ENCODE results near the gene MAPT. TPM values are rescaled to one million over a fixed set of nuclear protein-coding genes. Genes with fewer than 3 reads are reported as not detected.

Gene MAPT
- polyA plus RNA-seq, 1 experiment: 0.16 TPM

GRCh38 chr17:46007461-46007965, 113.2 kb downstream of the MAPT start:
- ChIA-PET POLR2A (no interaction called here), CTCF (interaction anchor here (1.0 kb wide), 1 partner anchor 28 kb away, joined by 5 read pairs; no protein-coding TSS in a partner anchor)
- no peak for DNase-seq (ENCODE audit: low read depth)
- no peak for TF ChIP-seq CTCF (IDR thresholded peaks at IDR 0.05; ENCODE audit: insufficient read depth, low read depth, low read length)
- H3K36me3 ChIP-seq (ENCODE audit: control insufficient read depth, insufficient read depth, low read length): no peaks in the 10 kb centered on the region
- H3K27me3 ChIP-seq (ENCODE audit: control insufficient read depth, insufficient read depth, low read length): no peaks in the 10 kb centered on the region
- no peak overlapping the region for H3K4me3 ChIP-seq (ENCODE audit: low read depth, low read length)

- ChIA-PET CTCF (no interaction called here), POLR2A (no interaction called here)
- TF ChIP-seq CTCF (IDR thresholded peaks at IDR 0.05; ENCODE audit: insufficient read depth, low read depth, low read length): no peak
- Histone ChIP-seq H3K4me3 (ENCODE audit: low read depth, low read length) (no peak overlapping the region), H3K27me3 (ENCODE audit: control insufficient read depth, insufficient read depth, low read length) (no peaks in the 10 kb centered on the region), H3K36me3 (ENCODE audit: control insufficient read depth, insufficient read depth, low read length) (no peaks in the 10 kb centered on the region)
- DNase-seq (ENCODE audit: low read depth): no peak
Observed at GRCh38 chr17:46008591-46008990, 114.2 kb downstream of the MAPT start.

GRCh38 chr17:46009681-46010596, 115.6 kb downstream of the MAPT start:
- H3K36me3 ChIP-seq (ENCODE audit: control insufficient read depth, insufficient read depth, low read length): no peaks in the 10 kb centered on the region
- no peak for DNase-seq (ENCODE audit: low read depth)
- ChIA-PET POLR2A (no interaction called here), CTCF (interaction anchor here (0.7 to 1.4 kb wide), 4 partner anchors 9 to 775 kb away, joined by 3 to 6 read pairs (median 3); no protein-coding TSS in a partner anchor)
- no peaks in the 10 kb centered on the region for H3K27me3 ChIP-seq (ENCODE audit: control insufficient read depth, insufficient read depth, low read length)
- no peak overlapping the region for H3K4me3 ChIP-seq (ENCODE audit: low read depth, low read length)
- TF ChIP-seq CTCF (IDR thresholded peaks at IDR 0.05; ENCODE audit: insufficient read depth, low read depth, low read length): no peak

GRCh38 chr17:46010597-46011186, 116.3 kb downstream of the MAPT start:
- DNase-seq (ENCODE audit: low read depth): no peak
- H3K27me3 ChIP-seq (ENCODE audit: control insufficient read depth, insufficient read depth, low read length): no peaks in the 10 kb centered on the region
- CTCF ChIA-PET: interaction anchor here (0.6 to 3.9 kb wide), 5 partner anchors 9 to 34 kb away, joined by 3 to 20 read pairs (median 3); no protein-coding TSS in a partner anchor
- no peak overlapping the region for H3K4me3 ChIP-seq (ENCODE audit: low read depth, low read length)
- H3K36me3 ChIP-seq (ENCODE audit: control insufficient read depth, insufficient read depth, low read length): no peaks in the 10 kb centered on the region
- no peak for TF ChIP-seq CTCF (IDR thresholded peaks at IDR 0.05; ENCODE audit: insufficient read depth, low read depth, low read length)
- POLR2A ChIA-PET: no interaction called here
